Measurements from ENCODE around the gene CCDC167.

CCDC167 gene

DNA sequence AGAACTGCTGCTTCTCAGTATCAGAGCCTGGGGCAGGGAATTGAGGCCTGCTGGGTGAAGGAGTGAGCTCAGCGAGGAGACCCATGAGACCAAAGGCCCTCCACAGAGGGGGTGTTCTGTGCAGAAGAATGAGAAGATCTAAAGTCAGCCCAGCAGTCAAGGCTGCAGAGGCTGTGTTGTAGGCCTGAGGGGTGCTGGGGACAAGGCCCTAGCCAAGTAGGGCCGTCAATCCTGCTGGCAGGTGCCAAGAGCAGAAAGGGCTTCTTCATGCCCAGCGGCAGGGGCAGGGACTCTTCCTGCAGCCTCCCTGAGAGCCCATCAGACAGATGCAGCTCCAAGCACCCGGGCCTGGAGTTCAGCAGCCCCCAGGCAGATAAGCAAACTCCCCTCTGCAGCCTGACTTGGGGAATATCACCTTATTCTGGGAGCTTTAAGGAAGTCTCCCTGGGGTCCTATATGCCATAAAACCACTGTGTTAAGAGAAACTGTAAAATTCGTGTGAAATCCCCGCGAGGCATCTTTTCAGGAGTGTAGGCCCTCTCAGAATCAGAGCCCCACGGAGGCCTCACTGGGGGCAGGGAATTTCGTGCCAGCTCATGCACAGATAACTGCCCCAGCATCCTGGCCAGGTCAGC is 9.0 kb downstream of the CCDC167 start:
- TF ChIP-seq, protein P1, sequence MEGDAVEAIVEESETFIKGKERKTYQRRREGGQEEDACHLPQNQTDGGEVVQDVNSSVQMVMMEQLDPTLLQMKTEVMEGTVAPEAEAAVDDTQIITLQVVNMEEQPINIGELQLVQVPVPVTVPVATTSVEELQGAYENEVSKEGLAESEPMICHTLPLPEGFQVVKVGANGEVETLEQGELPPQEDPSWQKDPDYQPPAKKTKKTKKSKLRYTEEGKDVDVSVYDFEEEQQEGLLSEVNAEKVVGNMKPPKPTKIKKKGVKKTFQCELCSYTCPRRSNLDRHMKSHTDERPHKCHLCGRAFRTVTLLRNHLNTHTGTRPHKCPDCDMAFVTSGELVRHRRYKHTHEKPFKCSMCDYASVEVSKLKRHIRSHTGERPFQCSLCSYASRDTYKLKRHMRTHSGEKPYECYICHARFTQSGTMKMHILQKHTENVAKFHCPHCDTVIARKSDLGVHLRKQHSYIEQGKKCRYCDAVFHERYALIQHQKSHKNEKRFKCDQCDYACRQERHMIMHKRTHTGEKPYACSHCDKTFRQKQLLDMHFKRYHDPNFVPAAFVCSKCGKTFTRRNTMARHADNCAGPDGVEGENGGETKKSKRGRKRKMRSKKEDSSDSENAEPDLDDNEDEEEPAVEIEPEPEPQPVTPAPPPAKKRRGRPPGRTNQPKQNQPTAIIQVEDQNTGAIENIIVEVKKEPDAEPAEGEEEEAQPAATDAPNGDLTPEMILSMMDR (conservative IDR thresholded peaks at IDR 0.05; ENCODE audit: low read depth, low read length), result no peak
- no peak for DNase-seq (ENCODE audit: low read depth)
- H3K4me3 ChIP-seq (ENCODE audit: low read length), result no peak overlapping the region

DNA sequence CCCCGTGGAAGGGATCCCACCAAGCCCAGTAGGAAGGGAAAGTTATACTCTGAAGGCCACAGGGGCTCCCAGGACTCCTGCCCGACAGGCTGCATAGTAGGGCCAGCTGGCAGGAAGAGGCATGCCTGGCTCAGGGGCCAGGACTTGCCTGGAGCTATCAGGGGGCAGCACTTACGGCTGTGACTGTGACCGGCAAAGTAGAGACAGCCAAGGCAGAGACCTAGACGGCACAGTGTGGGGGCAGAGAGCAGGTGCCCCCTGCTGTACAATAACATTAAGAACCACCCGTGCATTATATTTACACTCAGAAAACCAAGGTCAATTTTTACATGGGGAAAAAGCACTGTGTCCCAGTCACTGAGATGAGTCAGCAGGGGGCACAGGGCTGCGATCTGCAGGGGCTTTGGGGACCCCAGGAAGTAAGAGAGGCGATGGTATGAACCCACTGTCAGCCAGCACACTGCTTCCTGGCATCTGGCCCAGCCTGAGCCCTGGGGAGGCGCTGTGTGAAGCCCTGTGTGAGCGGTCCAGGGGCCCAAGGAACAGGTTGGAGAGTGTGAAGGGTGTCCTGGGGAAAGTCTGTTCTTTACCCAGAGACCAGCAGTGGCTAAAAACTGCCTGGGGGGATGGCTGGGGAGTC is 9.9 kb downstream of the CCDC167 start:
- no peak overlapping the region for H3K4me3 ChIP-seq (ENCODE audit: low read length)
- TF ChIP-seq, protein P1 (conservative IDR thresholded peaks at IDR 0.05; ENCODE audit: low read depth, low read length), result peak; percentile 33
- no peak for DNase-seq (ENCODE audit: low read depth)

DNA sequence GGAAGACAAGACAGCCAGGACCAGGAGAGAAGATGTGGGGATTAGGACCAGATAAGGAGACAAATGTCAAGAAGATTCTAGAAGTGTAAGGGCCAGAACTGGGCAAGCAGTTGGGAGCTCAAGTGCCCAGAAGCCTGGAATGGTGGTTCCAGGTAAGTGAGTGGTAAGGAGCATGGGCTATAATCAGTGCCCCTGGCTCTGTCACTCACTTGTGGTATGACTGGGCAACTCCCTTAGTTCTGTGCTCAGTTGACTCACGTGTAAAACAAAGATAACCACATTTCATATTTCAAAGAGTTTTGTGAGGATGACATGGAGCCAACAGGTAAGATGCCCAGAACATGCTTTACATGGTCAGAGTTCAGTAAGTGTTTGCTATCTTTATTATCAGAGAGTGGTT is 11.2 kb downstream of the CCDC167 start:
- no peak for DNase-seq (ENCODE audit: low read depth)
- TF ChIP-seq, protein P1 (conservative IDR thresholded peaks at IDR 0.05; ENCODE audit: low read depth, low read length), result no peak
- H3K4me3 ChIP-seq (ENCODE audit: low read length), result no peak overlapping the region

DNA sequence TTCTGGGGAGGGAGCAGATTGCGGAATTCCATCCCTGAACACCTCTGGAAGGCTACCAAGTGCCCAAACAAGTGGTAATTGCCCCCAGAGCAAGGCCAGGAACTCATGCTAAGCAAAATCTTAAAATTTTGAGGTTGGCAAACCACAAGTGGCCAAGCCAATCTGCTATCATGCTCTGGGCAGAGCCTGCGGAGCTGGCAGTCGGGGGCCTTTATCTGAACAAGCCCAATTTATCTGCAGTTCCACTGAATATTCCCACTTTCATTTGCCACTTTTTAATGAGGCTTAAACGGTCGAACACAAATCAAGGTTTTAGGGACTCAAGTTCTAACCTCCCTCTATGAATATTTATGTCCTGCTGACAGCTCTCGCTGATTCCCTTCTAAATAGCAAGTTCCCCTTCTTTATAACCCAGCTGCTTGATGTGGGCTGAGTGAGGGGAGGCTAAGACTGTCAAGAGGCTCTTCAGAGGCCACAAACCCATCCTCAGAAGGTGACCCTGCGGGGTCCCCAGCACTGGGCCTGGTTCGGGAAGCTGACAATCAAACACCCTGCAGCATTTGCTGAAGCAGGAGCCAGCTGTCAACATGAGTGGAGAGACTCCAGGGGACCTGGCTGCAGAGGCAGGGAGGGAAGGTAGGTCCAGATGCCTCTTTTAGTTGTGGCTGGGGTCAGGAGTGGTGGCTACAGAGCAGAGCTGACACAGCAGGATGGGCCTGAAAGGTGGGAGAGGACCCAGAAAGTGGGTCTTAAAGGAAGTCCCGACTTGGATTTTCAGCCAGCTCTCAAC is 11.9 kb downstream of the CCDC167 start:
- DNase-seq (ENCODE audit: low read depth), result no peak
- TF ChIP-seq, protein P1 (conservative IDR thresholded peaks at IDR 0.05; ENCODE audit: low read depth, low read length), result no peak
- H3K4me3 ChIP-seq (ENCODE audit: low read length), result no peak overlapping the region

DNA sequence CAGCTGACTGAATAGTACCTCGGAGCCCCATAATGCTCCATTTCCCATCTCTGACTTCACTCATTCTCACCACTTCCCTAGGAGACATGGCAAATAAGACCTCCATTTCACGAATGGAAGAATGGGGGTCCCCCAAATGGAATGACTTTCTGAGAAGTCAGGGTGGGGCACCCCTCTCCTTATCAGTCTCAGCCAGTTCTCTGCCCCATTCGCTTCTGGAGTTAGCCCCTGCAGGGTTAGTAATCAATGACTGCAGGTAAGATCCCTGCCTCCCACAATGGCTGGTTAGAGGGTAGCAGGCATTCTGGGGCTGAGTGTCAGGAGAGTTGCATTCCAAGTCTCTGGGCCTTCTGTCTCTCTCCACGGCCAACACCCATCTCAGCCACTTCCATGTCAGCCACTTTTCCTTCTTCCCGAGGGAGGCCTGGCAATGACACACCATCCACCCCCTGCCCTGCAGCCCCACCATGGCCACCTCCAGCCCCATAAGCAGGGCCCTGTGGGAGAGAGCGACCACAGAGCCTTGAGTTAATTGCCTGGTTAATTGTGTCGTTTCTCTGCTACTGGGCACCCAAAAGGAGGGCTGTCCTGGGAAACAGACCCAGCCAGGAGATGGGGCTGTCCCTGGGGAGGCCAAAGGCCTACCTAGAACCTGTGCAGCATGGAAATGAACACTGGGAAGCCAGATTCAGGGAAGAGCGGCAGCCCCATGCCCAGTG is 13.4 kb downstream of the CCDC167 start:
- H3K4me3 ChIP-seq (ENCODE audit: low read length), result no peak overlapping the region
- TF ChIP-seq, protein P1 (conservative IDR thresholded peaks at IDR 0.05; ENCODE audit: low read depth, low read length), result no peak
- no peak for DNase-seq (ENCODE audit: low read depth)

DNA sequence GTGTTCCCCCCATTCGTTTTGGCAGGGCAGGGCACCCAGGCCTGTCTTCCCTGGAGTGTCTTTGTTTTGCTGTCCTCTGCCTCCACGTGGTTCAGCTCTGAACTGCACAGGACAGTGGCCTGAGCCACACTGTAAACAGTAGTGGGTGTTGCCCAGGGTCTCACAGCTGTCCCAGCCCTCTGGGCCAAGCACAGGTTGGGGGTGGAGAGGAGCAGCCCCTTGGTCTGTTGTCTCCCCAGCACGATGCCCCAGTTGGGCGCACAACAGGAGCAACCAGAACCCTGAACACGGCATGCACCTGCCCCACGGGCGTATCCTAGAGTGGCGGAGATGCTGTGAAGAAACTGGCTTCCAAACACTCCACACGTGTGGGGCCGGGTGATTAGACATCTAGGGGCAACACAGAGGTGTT is 14.4 kb downstream of the CCDC167 start:
- DNase-seq (ENCODE audit: low read depth), result no peak
- TF ChIP-seq, protein P1 (conservative IDR thresholded peaks at IDR 0.05; ENCODE audit: low read depth, low read length), result peak; percentile 14
- H3K4me3 ChIP-seq (ENCODE audit: low read length), result no peak overlapping the region
